ENCODE results near the gene KMT2D.

DNA sequence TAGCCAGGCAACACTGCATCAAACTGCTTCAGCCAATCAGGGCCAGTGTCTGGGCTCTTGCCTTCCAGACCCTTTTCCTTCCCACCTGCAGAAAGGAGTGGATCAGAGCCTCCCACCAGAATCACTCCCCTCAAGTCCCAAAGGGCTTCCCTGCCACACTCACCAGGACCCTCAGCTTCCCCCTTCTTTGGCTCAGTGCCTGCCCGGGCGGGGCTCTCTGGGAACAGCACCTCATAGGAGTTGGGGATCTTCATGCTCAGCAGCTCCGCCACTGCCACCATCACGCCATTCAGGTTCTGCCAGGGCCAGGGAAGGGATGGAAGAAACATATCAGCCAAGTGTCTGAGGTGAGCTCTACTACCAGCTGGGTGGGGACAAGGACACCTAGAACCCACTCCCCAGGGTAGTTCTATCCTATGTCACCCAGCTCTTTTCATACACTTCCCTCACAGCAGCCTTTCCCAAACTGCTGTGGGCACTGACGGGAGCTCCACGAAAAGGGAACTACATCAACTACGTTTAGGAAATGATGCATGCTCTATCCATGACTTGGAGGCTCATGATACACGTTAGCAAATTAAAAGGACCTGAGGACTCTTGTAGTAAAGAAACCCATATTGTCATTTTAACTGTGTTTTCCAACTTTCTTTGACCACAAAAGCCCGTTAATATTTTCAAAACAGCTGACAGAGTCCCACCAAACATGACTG, 32.6 kb downstream of the KMT2D start:
- TF ChIP-seq, protein P1, sequence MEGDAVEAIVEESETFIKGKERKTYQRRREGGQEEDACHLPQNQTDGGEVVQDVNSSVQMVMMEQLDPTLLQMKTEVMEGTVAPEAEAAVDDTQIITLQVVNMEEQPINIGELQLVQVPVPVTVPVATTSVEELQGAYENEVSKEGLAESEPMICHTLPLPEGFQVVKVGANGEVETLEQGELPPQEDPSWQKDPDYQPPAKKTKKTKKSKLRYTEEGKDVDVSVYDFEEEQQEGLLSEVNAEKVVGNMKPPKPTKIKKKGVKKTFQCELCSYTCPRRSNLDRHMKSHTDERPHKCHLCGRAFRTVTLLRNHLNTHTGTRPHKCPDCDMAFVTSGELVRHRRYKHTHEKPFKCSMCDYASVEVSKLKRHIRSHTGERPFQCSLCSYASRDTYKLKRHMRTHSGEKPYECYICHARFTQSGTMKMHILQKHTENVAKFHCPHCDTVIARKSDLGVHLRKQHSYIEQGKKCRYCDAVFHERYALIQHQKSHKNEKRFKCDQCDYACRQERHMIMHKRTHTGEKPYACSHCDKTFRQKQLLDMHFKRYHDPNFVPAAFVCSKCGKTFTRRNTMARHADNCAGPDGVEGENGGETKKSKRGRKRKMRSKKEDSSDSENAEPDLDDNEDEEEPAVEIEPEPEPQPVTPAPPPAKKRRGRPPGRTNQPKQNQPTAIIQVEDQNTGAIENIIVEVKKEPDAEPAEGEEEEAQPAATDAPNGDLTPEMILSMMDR (conservative IDR thresholded peaks at IDR 0.05; ENCODE audit: low read depth, low read length) = no peak
- TF ChIP-seq EZH2phosphoT487 (IDR thresholded peaks at IDR 0.05; ENCODE audit: borderline replicate concordance, low read length) = no peak
